IPS-20b (cell line): ENCODE results near the gene BAHD1.

Experiments
- H3K27ac ChIP-seq: one replicate; pipeline ENCODE4 v1.5.1; 2013; ENCODE audit warnings: low read length
- H3K27me3 ChIP-seq: 2 replicates; pipeline ENCODE4 v1.6.1; 2013; ENCODE audit warnings: mild to moderate bottlenecking, low read length, inconsistent platforms; ENCODE audit not compliant: insufficient read depth
- H3K36me3 ChIP-seq: 2 replicates; pipeline ENCODE4 v1.6.1; 2013; ENCODE audit warnings: low read depth, mild to moderate bottlenecking, inconsistent platforms, low read length, moderate library complexity; ENCODE audit not compliant: insufficient read depth
- H3K4me1 ChIP-seq: 2 replicates; pipeline ENCODE4 v1.6.1; 2013; ENCODE audit warnings: mild to moderate bottlenecking, control low read depth, inconsistent platforms, low read length, moderate library complexity; ENCODE audit not compliant: insufficient read depth
- H3K4me3 ChIP-seq: 2 replicates; pipeline ENCODE4 v1.5.1; 2013; ENCODE audit warnings: mild to moderate bottlenecking, low read length, inconsistent platforms
- H3K9ac ChIP-seq: 2 replicates; pipeline ENCODE4 v1.6.1; 2013; ENCODE audit warnings: low read depth, mild to moderate bottlenecking, inconsistent platforms, low read length, moderate library complexity
- H3K9me3 ChIP-seq: 2 replicates; pipeline ENCODE4 v1.6.1; 2013; ENCODE audit warnings: mild to moderate bottlenecking, low read depth, low read length, inconsistent platforms; ENCODE audit not compliant: insufficient read depth

BAHD1 gene

GRCh38 chr15:40472171-40472727, 31.5 kb downstream of the BAHD1 start:
- peaks cover 12% of the 10 kb centered on the region; the same call in 1 of the 2 replicates for H3K36me3 ChIP-seq
- H3K27me3 ChIP-seq = peaks cover 15% of the 10 kb centered on the region; the same call in 1 of the 2 replicates
- no peaks in the 10 kb centered on the region for H3K9me3 ChIP-seq
- H3K4me1 ChIP-seq = peaks cover 2% of the 10 kb centered on the region; the same call in 1 of the 2 replicates
- H3K27ac ChIP-seq = no peak overlapping the region
- peak overlapping the region; percentile 84; the same call in 1 of the 2 replicates for H3K9ac ChIP-seq
- H3K4me3 ChIP-seq = peak overlapping the region; percentile 84; the same call in 1 of the 2 replicates

DNA sequence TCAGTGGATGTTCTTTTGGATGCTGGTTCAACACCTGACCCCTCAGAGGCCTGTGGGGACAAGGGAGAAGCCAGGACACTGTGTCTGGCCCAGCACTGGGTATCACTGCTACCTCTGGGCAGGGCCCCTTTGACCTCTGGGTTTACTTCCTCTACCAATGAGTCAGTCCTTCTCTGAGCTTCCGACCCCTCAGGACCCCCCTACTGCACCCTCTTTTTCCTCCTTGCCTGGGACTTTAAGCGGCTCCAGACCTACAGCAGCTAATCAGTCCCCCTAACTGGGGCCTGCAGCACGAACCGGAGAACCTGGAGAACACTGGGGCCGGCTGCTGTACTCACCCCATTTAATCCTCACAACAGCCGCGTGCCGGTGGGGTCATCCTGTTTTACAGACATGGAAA, 33.8 kb downstream of the BAHD1 start:
- Histone ChIP-seq H3K4me1 (peaks cover 10% of the 10 kb centered on the region; the same call in 1 of the 2 replicates), H3K9ac (no peak overlapping the region)

DNA sequence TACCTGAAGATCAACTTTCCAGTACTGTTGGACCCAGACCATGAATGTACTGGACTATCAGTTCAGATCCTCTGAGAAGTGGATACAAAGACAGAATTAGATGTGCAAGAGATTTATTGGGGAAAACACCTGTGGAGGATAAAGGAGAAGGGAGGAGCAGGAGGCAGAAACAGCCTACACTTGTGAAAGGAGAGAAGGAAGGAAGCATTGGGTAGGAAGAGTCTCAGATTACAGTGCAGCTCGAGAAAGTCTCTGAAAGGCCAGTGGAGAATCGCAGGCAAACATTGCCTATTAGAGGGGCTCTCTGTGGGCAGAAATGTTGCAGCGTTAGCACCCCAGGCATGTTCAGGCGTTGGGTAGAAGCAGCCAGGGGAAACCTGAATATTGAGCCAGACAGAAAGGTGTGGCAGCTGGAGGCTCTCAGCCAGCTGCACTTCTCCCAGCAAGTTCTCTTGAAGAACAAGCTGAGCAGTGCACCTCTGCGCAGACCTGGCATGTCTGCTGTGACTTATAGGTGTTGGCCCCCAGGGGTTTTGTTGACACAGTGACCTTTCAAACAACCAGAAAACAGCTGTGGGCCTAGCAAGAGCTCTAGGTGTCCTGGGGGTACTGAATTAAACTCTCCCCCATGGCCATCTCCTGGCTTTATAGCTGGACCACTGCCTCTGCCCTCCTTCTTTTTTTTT, 37.0 kb downstream of the BAHD1 start:
- Histone ChIP-seq H3K27ac (no peak overlapping the region), H3K9ac (no peak overlapping the region)

More for the DNA sequence above, 33.8 kb downstream of the BAHD1 start:
- Histone ChIP-seq H3K27me3 (peaks cover 15% of the 10 kb centered on the region; the same call in 1 of the 2 replicates), H3K9me3 (no peaks in the 10 kb centered on the region), H3K36me3 (no peaks in the 10 kb centered on the region), H3K27ac (no peak overlapping the region), H3K4me3 (no peak overlapping the region)

GRCh38 chr15:40479024-40479423, 38.3 kb downstream of the BAHD1 start:
- Histone ChIP-seq H3K27me3 (no peaks in the 10 kb centered on the region), H3K4me1 (peaks cover 8% of the 10 kb centered on the region; the same call in 1 of the 2 replicates), H3K9me3 (no peaks in the 10 kb centered on the region), H3K36me3 (no peaks in the 10 kb centered on the region), H3K9ac (no peak overlapping the region), H3K27ac (no peak overlapping the region), H3K4me3 (no peak overlapping the region)

More for the DNA sequence above, 37.0 kb downstream of the BAHD1 start:
- H3K9me3 ChIP-seq = no peaks in the 10 kb centered on the region
- H3K27me3 ChIP-seq = peaks cover 2% of the 10 kb centered on the region; the same call in 1 of the 2 replicates
- H3K4me1 ChIP-seq = peaks cover 8% of the 10 kb centered on the region; the same call in 1 of the 2 replicates
- H3K36me3 ChIP-seq = no peaks in the 10 kb centered on the region
- peak overlapping the region; percentile 34; the same call in 1 of the 2 replicates for H3K4me3 ChIP-seq

GRCh38 chr15:40481341-40482074, 40.8 kb downstream of the BAHD1 start:
- Histone ChIP-seq H3K27ac (no peak overlapping the region), H3K36me3 (no peaks in the 10 kb centered on the region), H3K4me1 (peaks cover 8% of the 10 kb centered on the region; the same call in 1 of the 2 replicates), H3K9ac (no peak overlapping the region), H3K4me3 (no peak overlapping the region), H3K9me3 (no peaks in the 10 kb centered on the region), H3K27me3 (no peaks in the 10 kb centered on the region)

DNA sequence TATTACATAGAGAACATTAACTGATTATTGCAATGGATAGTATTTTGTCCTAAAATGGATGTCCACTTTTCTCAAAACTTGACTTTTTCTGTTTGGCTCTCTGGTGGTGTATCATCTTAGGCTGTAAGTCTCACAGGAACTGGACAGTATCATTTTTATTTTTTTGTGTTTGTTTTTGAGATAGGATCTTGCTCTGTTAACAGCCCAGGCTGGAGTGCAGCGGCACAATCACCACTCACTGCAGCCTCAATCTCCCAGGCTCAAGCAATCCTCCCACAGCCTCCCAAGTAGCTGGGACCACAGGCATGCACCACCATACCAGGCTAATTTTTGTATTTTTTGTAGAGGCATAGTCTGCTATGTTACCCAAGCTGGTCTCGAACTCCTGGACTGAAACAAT, 43.2 kb downstream of the BAHD1 start:
- Histone ChIP-seq H3K9ac (no peak overlapping the region), H3K36me3 (no peaks in the 10 kb centered on the region), H3K4me1 (no peaks in the 10 kb centered on the region), H3K27ac (no peak overlapping the region), H3K9me3 (no peaks in the 10 kb centered on the region), H3K27me3 (no peaks in the 10 kb centered on the region), H3K4me3 (no peak overlapping the region)

DNA sequence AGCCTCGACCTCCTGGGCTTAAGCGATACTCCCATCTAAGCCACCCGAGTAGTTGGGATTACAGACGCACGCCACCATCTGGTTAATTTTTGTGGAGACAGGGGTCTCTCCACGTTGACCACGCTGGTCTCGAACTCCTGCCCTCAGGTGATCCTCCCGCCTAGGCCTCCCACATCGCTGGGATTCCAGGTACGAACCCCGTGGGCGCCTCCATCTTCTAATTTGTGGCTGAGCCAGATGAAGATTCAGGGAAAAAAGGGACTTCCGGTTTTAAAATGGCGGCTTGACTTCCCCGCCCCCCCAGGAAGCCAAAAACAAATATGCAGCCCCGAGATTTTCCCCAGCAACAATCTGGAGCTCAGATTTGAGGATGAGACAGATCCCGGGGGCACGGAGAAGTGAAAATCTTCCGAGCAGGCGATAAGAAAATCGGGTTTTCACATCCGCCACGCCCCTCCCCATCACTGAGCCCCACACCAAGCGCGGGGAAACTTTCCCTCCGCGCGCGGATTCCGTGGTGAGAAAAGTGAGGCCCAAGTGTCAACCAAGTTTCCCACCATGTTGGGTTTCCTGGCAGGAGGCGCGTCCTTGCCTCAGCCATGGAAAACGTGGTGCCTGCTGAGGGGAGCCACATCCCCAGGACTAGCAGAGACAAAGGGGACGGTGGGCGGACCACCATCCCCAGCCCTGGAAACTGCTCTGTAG, 45.5 kb downstream of the BAHD1 start:
- Histone ChIP-seq H3K9me3 (no peaks in the 10 kb centered on the region), H3K27me3 (no peaks in the 10 kb centered on the region), H3K4me3 (no peak overlapping the region), H3K27ac (no peak overlapping the region), H3K36me3 (no peaks in the 10 kb centered on the region), H3K4me1 (no peaks in the 10 kb centered on the region), H3K9ac (no peak overlapping the region)

GRCh38 chr15:40487816-40488682, 47.3 kb downstream of the BAHD1 start:
- no peak overlapping the region for H3K9ac ChIP-seq
- no peaks in the 10 kb centered on the region for H3K36me3 ChIP-seq
- H3K27ac ChIP-seq = no peak overlapping the region
- no peak overlapping the region for H3K4me3 ChIP-seq
- H3K9me3 ChIP-seq = no peaks in the 10 kb centered on the region
- no peaks in the 10 kb centered on the region for H3K27me3 ChIP-seq
- no peaks in the 10 kb centered on the region for H3K4me1 ChIP-seq

GRCh38 chr15:40489274-40490175, 48.8 kb downstream of the BAHD1 start:
- no peaks in the 10 kb centered on the region for H3K4me1 ChIP-seq
- no peak overlapping the region for H3K27ac ChIP-seq
- H3K36me3 ChIP-seq = no peaks in the 10 kb centered on the region
- no peaks in the 10 kb centered on the region for H3K27me3 ChIP-seq
- no peak overlapping the region for H3K9ac ChIP-seq
- no peaks in the 10 kb centered on the region for H3K9me3 ChIP-seq
- H3K4me3 ChIP-seq = no peak overlapping the region
